Fibroblast of mammary gland (primary cell): Measurements from ENCODE around the gene NOXA1.

Experiments used
- DNase-seq: peaks from one replicate; pipeline ENCODE4 v3.0.0-alpha.2; 2010; ENCODE audit warnings: low read depth
- H3K4me3 ChIP-seq: 2 replicates; pipeline ENCODE4 v1.5.1; 2011; ENCODE audit warnings: low read depth, mild to moderate bottlenecking, low read length, moderate library complexity; ENCODE audit not compliant: control insufficient read depth
- CTCF ChIP-seq: conservative IDR thresholded peaks from 2 replicates; pipeline ENCODE4 v1.5.1; 2011; ENCODE audit warnings: low read depth, low read length, inconsistent platforms; ENCODE audit not compliant: control insufficient read depth, insufficient read depth

The NOXA1 gene

GRCh38 chr9:137411645-137412380 lies 11.4 kb upstream of the NOXA1 start:
- TF ChIP-seq CTCF: no peak
- H3K4me3 ChIP-seq: no peak overlapping the region
- DNase-seq: peak; percentile 86

GRCh38 chr9:137412431-137412830 lies 10.8 kb upstream of the NOXA1 start:
- peak; percentile 49 for DNase-seq

GRCh38 chr9:137415451-137415850 lies 7.7 kb upstream of the NOXA1 start:
- no peak overlapping the region for H3K4me3 ChIP-seq
- TF ChIP-seq CTCF: no peak
- DNase-seq: no peak

More at GRCh38 chr9:137412431-137412830, 10.8 kb upstream of the NOXA1 start:
- no peak overlapping the region for H3K4me3 ChIP-seq
- TF ChIP-seq CTCF: no peak

- no peak overlapping the region for H3K4me3 ChIP-seq
- TF ChIP-seq CTCF: no peak
Measured at GRCh38 chr9:137416006-137416562, 7.1 kb upstream of the NOXA1 start.

GRCh38 chr9:137416563-137417151 lies 6.5 kb upstream of the NOXA1 start:
- DNase-seq: no peak
- TF ChIP-seq CTCF: no peak
- no peak overlapping the region for H3K4me3 ChIP-seq

More at GRCh38 chr9:137416006-137416562, 7.1 kb upstream of the NOXA1 start:
- DNase-seq: no peak

- DNase-seq: no peak
- H3K4me3 ChIP-seq: no peak overlapping the region
- TF ChIP-seq CTCF: no peak
Measured at GRCh38 chr9:137417161-137418021, 5.8 kb upstream of the NOXA1 start.
